IMR-90 (cell line): ENCODE data around the gene ASTL. TPM values are rescaled to one million over a fixed set of nuclear protein-coding genes. Genes with fewer than 3 reads are reported as not detected.

Experiments used
- ATAC-seq: fragments of 200-7000 bp; cut with Tn5 transposase; 2 replicates; pipeline ENCODE4 v1.9.1; 2020; ENCODE audit warnings: low read depth, mild to moderate bottlenecking, moderate library complexity
- BruUV-seq: library from RNA; stranded (reverse); fragments of 400-500 nt; replicated peaks from 2 replicates; lab custom pipeline; 2021; lab: Mats Ljungman, UMichigan
- CTCF ChIA-PET: fragments of 300-600 bp; formaldehyde crosslinking; extraction: SDS; loops from one replicate; lab custom pipeline; 2021; ENCODE audit warnings: antibody characterized with exemption; lab: Yijun Ruan, JAX
- POLR2A ChIA-PET: fragments of 300-600 bp; sonication (Branson Sonifier 250); formaldehyde crosslinking; loops from one replicate; lab custom pipeline; 2022; ENCODE audit warnings: antibody characterized with exemption; ENCODE audit not compliant: unreplicated experiment; lab: Charles Lee
- DNase-seq: peaks from one replicate; pipeline ENCODE4 v3.0.0; 2013
- H2AFZ ChIP-seq: replicated peaks from 2 replicates; pipeline ENCODE3; 2013; ENCODE audit warnings: low read length, mild to moderate bottlenecking; ENCODE audit not compliant: poor library complexity
- H2AK5ac ChIP-seq: 2 replicates; pipeline ENCODE4 v1.6.1; 2013; ENCODE audit warnings: low read depth, low read length, inconsistent platforms
- H2AK9ac ChIP-seq: replicated peaks from 2 replicates; pipeline ENCODE3; 2013; ENCODE audit warnings: mild to moderate bottlenecking, low read depth, low read length, moderate library complexity; ENCODE audit not compliant: poor library complexity
- H2BK120ac ChIP-seq: 2 replicates; pipeline ENCODE4 v1.6.1; 2013; ENCODE audit warnings: low read depth, low read length, inconsistent platforms
- H2BK15ac ChIP-seq: 3 replicates; pipeline ENCODE4 v1.6.1; 2013; ENCODE audit warnings: low read depth, low read length, inconsistent platforms
- H2BK20ac ChIP-seq: 2 replicates; pipeline ENCODE4 v1.6.1; 2013; ENCODE audit warnings: low read depth, mild to moderate bottlenecking, inconsistent platforms, low read length, moderate library complexity
- H2BK5ac ChIP-seq: 2 replicates; pipeline ENCODE4 v1.6.1; 2013; ENCODE audit warnings: mild to moderate bottlenecking, low read depth, low read length, inconsistent platforms; ENCODE audit not compliant: poor library complexity, severe bottlenecking
- H3K14ac ChIP-seq: replicated peaks from 2 replicates; pipeline ENCODE4 v1.6.1; 2013; ENCODE audit warnings: low read depth, low read length, inconsistent platforms
- H3K18ac ChIP-seq: 2 replicates; pipeline ENCODE4 v1.6.1; 2013; ENCODE audit warnings: low read depth, low read length, control low read depth
- H3K23ac ChIP-seq: 2 replicates; pipeline ENCODE4 v1.6.1; 2013; ENCODE audit warnings: low read depth, low read length, inconsistent platforms
- H3K27ac ChIP-seq: 2 replicates; pipeline ENCODE4 v1.5.1; 2013; ENCODE audit warnings: mild to moderate bottlenecking, control low read depth, low read length; ENCODE audit not compliant: insufficient read depth
- H3K27me3 ChIP-seq: 2 replicates; pipeline ENCODE4 v1.6.1; 2013; ENCODE audit warnings: low read length; ENCODE audit not compliant: control insufficient read depth, insufficient read depth
- H3K36me3 ChIP-seq: 2 replicates; pipeline ENCODE4 v1.6.1; 2013; ENCODE audit warnings: low read length, mixed read lengths; ENCODE audit not compliant: control insufficient read depth, insufficient read depth
- H3K4ac ChIP-seq: 2 replicates; pipeline ENCODE4 v1.6.1; 2013; ENCODE audit warnings: low read depth, low read length, inconsistent platforms
- H3K4me1 ChIP-seq: 2 replicates; pipeline ENCODE4 v1.6.1; 2013; ENCODE audit warnings: low read length, mixed read lengths; ENCODE audit not compliant: control insufficient read depth, insufficient read depth
- H3K4me2 ChIP-seq: 2 replicates; pipeline ENCODE4 v1.6.1; 2013; ENCODE audit warnings: low read depth, mild to moderate bottlenecking, control low read depth, low read length, moderate library complexity
- H3K4me3 ChIP-seq: 2 replicates; pipeline ENCODE4 v1.5.1; 2013; ENCODE audit warnings: low read depth, mild to moderate bottlenecking, control low read depth, low read length, moderate library complexity; ENCODE audit not compliant: insufficient read depth
- H3K56ac ChIP-seq: 2 replicates; pipeline ENCODE4 v1.6.1; 2013; ENCODE audit warnings: low read length, inconsistent platforms; ENCODE audit not compliant: insufficient read depth; ENCODE audit errors: extremely low read depth
- H3K79me1 ChIP-seq, 2 experiments: 2 replicates each; pipeline ENCODE4 v1.6.1; 2013; ENCODE audit warnings: low read length in 2 of 2, inconsistent platforms in 1 of 2, low read depth in 1 of 2
- H3K9ac ChIP-seq: 2 replicates; pipeline ENCODE4 v1.6.1; 2013; ENCODE audit warnings: low read depth, low read length, control low read depth
- H3K9me1 ChIP-seq: 2 replicates; pipeline ENCODE4 v1.6.1; 2013; ENCODE audit warnings: low read length, inconsistent platforms; ENCODE audit not compliant: insufficient read depth
- H3K9me3 ChIP-seq: 2 replicates; pipeline ENCODE4 v1.6.1; 2013; ENCODE audit warnings: low read length; ENCODE audit not compliant: control insufficient read depth, insufficient read depth
- H4K20me1 ChIP-seq: 2 replicates; pipeline ENCODE4 v1.6.1; 2013; ENCODE audit warnings: low read length, inconsistent platforms; ENCODE audit not compliant: insufficient read depth
- H4K5ac ChIP-seq: 2 replicates; pipeline ENCODE4 v1.6.1; 2013; ENCODE audit warnings: mild to moderate bottlenecking, low read depth, low read length, control low read depth
- H4K8ac ChIP-seq, 2 experiments: 2 replicates each; pipeline ENCODE4 v1.6.1; 2013; ENCODE audit warnings: low read depth in 2 of 2, low read length in 2 of 2, control low read depth in 1 of 2, inconsistent platforms in 1 of 2
- H4K91ac ChIP-seq: 2 replicates; pipeline ENCODE4 v1.6.1; 2013; ENCODE audit warnings: low read depth, low read length, inconsistent platforms; ENCODE audit not compliant: insufficient read depth
- BHLHE40 ChIP-seq: fragments of 150-350 bp; IDR thresholded peaks from 2 replicates; pipeline ENCODE4 v1.6.1; 2016; ENCODE audit warnings: mild to moderate bottlenecking, low read depth, low read length
- CEBPB ChIP-seq: IDR thresholded peaks from 2 replicates; pipeline ENCODE4 v1.6.1; 2012; ENCODE audit warnings: low read depth, low read length, improper control_type of control experiment
- CHD1 ChIP-seq: IDR thresholded peaks from 2 replicates; pipeline ENCODE4 v1.6.1; 2012; ENCODE audit warnings: low read depth, low read length, improper control_type of control experiment
- ELK1 ChIP-seq: fragments of 150-350 bp; IDR thresholded peaks from 2 replicates; pipeline ENCODE4 v1.6.1; 2016; ENCODE audit warnings: low read depth, mild to moderate bottlenecking, low read length, moderate library complexity, borderline replicate concordance
- FOS ChIP-seq: fragments of 150-350 bp; IDR thresholded peaks from 2 replicates; pipeline ENCODE4 v1.6.1; 2016; ENCODE audit warnings: low read depth, low read length
- MAFK ChIP-seq: IDR thresholded peaks from 2 replicates; pipeline ENCODE4 v1.6.1; 2012; ENCODE audit warnings: low read depth, low read length, improper control_type of control experiment
- MAZ ChIP-seq: IDR thresholded peaks from 2 replicates; pipeline ENCODE4 v1.6.1; 2012; ENCODE audit warnings: low read depth, mild to moderate bottlenecking, low read length, improper control_type of control experiment, moderate library complexity, borderline replicate concordance
- MXI1 ChIP-seq: IDR thresholded peaks from 2 replicates; pipeline ENCODE4 v1.6.1; 2012; ENCODE audit warnings: low read depth, mild to moderate bottlenecking, low read length, moderate library complexity, borderline replicate concordance
- NFE2L2 ChIP-seq: fragments of 150-350 bp; IDR thresholded peaks from 2 replicates; pipeline ENCODE4 v1.6.1; 2016; ENCODE audit warnings: low read depth, mild to moderate bottlenecking, low read length
- POLR2A ChIP-seq: IDR thresholded peaks from 2 replicates; pipeline ENCODE4 v1.6.1; 2012; ENCODE audit warnings: mild to moderate bottlenecking, low read depth, low read length
- RAD21 ChIP-seq: IDR thresholded peaks from 2 replicates; pipeline ENCODE4 v1.6.1; 2012; ENCODE audit warnings: low read length, improper control_type of control experiment
- RCOR1 ChIP-seq: IDR thresholded peaks from 2 replicates; pipeline ENCODE4 v1.6.1; 2012; ENCODE audit warnings: mild to moderate bottlenecking, low read length, improper control_type of control experiment; ENCODE audit not compliant: insufficient replicate concordance
- RFX5 ChIP-seq: IDR thresholded peaks from 2 replicates; pipeline ENCODE4 v1.8.0; 2012; ENCODE audit warnings: low read depth, mild to moderate bottlenecking, low read length, moderate library complexity
- USF2 ChIP-seq: fragments of 150-350 bp; IDR thresholded peaks from 2 replicates; pipeline ENCODE4 v1.6.1; 2017; ENCODE audit warnings: mild to moderate bottlenecking, antibody characterized with exemption, low read length, low read depth
- WGBS, 2 experiments: methylation state at CpG; one replicate each; pipeline versions ENCODE4 v1.1.5 to v1.1.7; 2013; ENCODE audit warnings: missing lambda C conversion rate in 2 of 2; ENCODE audit not compliant: insufficient read length in 1 of 2; ENCODE audit errors: extremely low coverage in 2 of 2; 5-methylcytosine and 5-hydroxymethylcytosine counted together
- dilution Hi-C: fragments of 300-500 bp; cut with HindIII; formaldehyde crosslinking; loops from one replicate; pipeline ENCODE4 v1.14.3; 2018; ENCODE audit warnings: low sequenced_read_pairs; ENCODE audit not compliant: unreplicated experiment
- in situ Hi-C: fragments of 300-500 bp; cut with MboI; formaldehyde crosslinking; loops from 3 replicates; pipeline ENCODE4 v1.14.3; 2019; ENCODE audit warnings: low sequenced_read_pairs, inconsistent platforms, mixed read lengths
- intact Hi-C: fragments of 100-400 bp; cut with micrococcal nuclease; formaldehyde crosslinking; loops from 2 replicates; pipeline ENCODE4 v1.10.0; 2022
- polyA plus RNA-seq, 3 experiments: library from polyadenylated mRNA; depleted of rRNA; stranded (reverse); fragments of >200 nt; gene quantifications; 2 replicates each; pipeline ENCODE4 v1.2.3, GENCODE V29; 2012; ENCODE audit warnings: low replicate concordance in 1 of 3
- total RNA-seq: library from RNA; depleted of rRNA; stranded (reverse); fragments of >200 nt; gene quantifications from 2 replicates; pipeline ENCODE4 v1.2.3, GENCODE V29; 2012
- TF ChIP-seq, protein P1 (sequence below): conservative IDR thresholded peaks from 2 replicates; pipeline ENCODE4 v1.5.1; 2012; ENCODE audit warnings: mild to moderate bottlenecking, low read depth, low read length, improper control_type of control experiment

ASTL gene
- total and polyA plus RNA-seq, 2 of the 4 experiments (the other 2 are of a cell fraction), result not detected

DNA sequence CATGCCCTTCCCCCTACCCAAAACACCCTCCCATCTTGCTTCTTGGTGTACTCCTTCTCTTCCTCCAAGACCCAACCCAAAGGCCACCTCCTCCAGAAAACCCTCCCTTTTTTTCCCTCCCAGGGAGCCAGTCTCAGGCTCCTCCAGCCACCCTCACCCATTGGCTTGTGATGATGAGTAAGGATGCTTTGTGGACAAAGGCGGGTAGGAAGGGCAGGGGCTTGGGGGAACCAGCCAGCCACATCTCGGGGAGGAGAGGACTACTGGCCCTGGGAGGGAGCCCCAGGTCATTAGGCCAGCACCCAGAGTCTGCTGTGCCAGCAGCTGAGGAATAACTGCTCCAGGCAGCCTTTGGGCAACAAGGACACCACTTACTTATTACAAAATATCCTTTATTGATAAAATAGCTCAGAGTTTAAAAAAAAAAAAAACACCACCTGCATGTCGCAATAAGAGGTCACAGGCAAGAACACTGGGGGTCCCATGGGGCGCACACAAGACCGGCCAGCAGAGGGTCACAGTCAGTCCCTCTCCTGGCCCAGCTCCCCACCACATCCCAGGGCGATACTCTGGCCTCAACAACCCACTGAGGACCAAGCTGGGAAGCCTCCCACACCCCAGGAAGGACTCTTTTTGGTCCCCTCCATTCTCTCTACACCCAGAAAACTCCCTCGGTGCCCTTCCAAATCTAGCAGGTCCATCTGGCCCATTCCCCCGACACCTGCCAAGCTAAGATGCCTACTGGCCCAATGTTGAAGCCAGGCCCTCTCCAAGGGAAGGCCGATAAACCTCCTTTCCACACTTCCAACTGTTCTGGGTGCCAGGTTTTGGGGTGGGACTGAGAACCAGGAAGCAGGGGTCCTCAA, 25.6 kb downstream of the ASTL start:
- H3K9ac ChIP-seq, result no peak overlapping the region
- intact Hi-C loops (no loop called here), in situ Hi-C loops (loop anchor here (25.0 kb wide), 1 partner anchor 100 kb away; no protein-coding TSS in a partner anchor), dilution Hi-C loops (no loop called here)
- H2AK9ac ChIP-seq, result no peak overlapping the region
- H3K27me3 ChIP-seq, result peaks cover 83% of the 10 kb centered on the region
- H2BK120ac ChIP-seq, result no peak overlapping the region
- no peak overlapping the region for H2AFZ ChIP-seq
- H3K56ac ChIP-seq, result no peak overlapping the region
- no peaks in the 10 kb centered on the region for H3K9me1 ChIP-seq
- no peak overlapping the region for H2BK5ac ChIP-seq
- no peak overlapping the region for H3K18ac ChIP-seq
- no peak overlapping the region for H2BK15ac ChIP-seq
- peaks cover 2% of the 10 kb centered on the region for H3K4me1 ChIP-seq
- BruUV-seq, result no TSS peak
- H3K79me1 ChIP-seq, result no peaks in the 10 kb centered on the region
- TF ChIP-seq RFX5 (no peak), NFE2L2 (no peak), MAZ (no peak), CHD1 (no peak), BHLHE40 (no peak), RCOR1 (no peak), CEBPB (no peak), MAFK (no peak), MXI1 (no peak), ELK1 (no peak), FOS (no peak), RAD21 (no peak), POLR2A (no peak), USF2 (no peak)
- TF ChIP-seq, protein P1, sequence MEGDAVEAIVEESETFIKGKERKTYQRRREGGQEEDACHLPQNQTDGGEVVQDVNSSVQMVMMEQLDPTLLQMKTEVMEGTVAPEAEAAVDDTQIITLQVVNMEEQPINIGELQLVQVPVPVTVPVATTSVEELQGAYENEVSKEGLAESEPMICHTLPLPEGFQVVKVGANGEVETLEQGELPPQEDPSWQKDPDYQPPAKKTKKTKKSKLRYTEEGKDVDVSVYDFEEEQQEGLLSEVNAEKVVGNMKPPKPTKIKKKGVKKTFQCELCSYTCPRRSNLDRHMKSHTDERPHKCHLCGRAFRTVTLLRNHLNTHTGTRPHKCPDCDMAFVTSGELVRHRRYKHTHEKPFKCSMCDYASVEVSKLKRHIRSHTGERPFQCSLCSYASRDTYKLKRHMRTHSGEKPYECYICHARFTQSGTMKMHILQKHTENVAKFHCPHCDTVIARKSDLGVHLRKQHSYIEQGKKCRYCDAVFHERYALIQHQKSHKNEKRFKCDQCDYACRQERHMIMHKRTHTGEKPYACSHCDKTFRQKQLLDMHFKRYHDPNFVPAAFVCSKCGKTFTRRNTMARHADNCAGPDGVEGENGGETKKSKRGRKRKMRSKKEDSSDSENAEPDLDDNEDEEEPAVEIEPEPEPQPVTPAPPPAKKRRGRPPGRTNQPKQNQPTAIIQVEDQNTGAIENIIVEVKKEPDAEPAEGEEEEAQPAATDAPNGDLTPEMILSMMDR, result no peak
- ATAC-seq (no peak), DNase-seq (no peak)
- no peak overlapping the region for H4K8ac ChIP-seq
- no peak overlapping the region for H3K23ac ChIP-seq
- no peak overlapping the region for H3K4ac ChIP-seq
- H3K9me3 ChIP-seq, result no peaks in the 10 kb centered on the region; the same call in 1 of the 2 replicates
- H4K5ac ChIP-seq, result no peak overlapping the region
- WGBS, 2 experiments, result no CpG with 5 or more reads among the region's 9 CpGs
- H3K14ac ChIP-seq, result no peak overlapping the region
- H3K4me3 ChIP-seq, result no peak overlapping the region
- no peaks in the 10 kb centered on the region for H3K36me3 ChIP-seq
- H3K27ac ChIP-seq, result no peak overlapping the region
- no peak overlapping the region for H2AK5ac ChIP-seq
- ChIA-PET CTCF (no interaction called here), POLR2A (no interaction called here)
- H4K91ac ChIP-seq, result no peak overlapping the region
- H3K4me2 ChIP-seq, result no peak overlapping the region
- H2BK20ac ChIP-seq, result no peak overlapping the region
- no peaks in the 10 kb centered on the region for H4K20me1 ChIP-seq
